T-helper 2 cell treated with Interferon-gamma antibody and Interleukin-4, amounts not matched to agents 5 μg/mL and 100 μg/mL, for 36 hours (primary cell): ENCODE measurements around the gene ZBTB22.
A peak's percentile ranks its signal among the peaks of the same experiment; 100 is the strongest.
"Not testable (repeated sequence)": the region's sequence is repeated elsewhere in the genome, so short reads cannot be mapped to it uniquely, and the experiment has no call there.

Experiments used
- DNase-seq: peaks from one replicate; pipeline ENCODE4 v3.0.0; 2021; ENCODE audit warnings: low spot score
- H3K27ac Mint-ChIP-seq: one replicate; pipeline ENCODE4 v1.8.0; 2021; ENCODE audit warnings: mild to moderate bottlenecking, mixed read lengths
- H3K27me3 Mint-ChIP-seq: one replicate; pipeline ENCODE4 v1.8.0; 2021; ENCODE audit warnings: low read depth, mixed read lengths
- H3K36me3 Mint-ChIP-seq: one replicate; pipeline ENCODE4 v1.8.0; 2021; ENCODE audit warnings: low read depth, mixed read lengths
- H3K4me1 Mint-ChIP-seq: one replicate; pipeline ENCODE4 v1.8.0; 2021; ENCODE audit warnings: low read depth, mixed read lengths
- H3K4me3 Mint-ChIP-seq: one replicate; pipeline ENCODE4 v1.8.0; 2022; ENCODE audit warnings: mild to moderate bottlenecking, moderate library complexity, mixed read lengths
- H3K9me3 Mint-ChIP-seq: one replicate; pipeline ENCODE4 v1.8.0; 2021; ENCODE audit warnings: mixed read lengths

The ZBTB22 gene

GRCh38 chr6:33288141-33288920 lies 29.2 kb downstream of the ZBTB22 start:
- Mint-ChIP-seq H3K9me3 (no peaks in the 10 kb centered on the region), H3K27ac (peak overlapping the region; percentile 8), H3K27me3 (no peaks in the 10 kb centered on the region), H3K36me3 (peaks cover 46% of the 10 kb centered on the region), H3K4me3 (peak overlapping the region; percentile 98), H3K4me1 (peaks cover 26% of the 10 kb centered on the region)
- DNase-seq = no peak

DNA sequence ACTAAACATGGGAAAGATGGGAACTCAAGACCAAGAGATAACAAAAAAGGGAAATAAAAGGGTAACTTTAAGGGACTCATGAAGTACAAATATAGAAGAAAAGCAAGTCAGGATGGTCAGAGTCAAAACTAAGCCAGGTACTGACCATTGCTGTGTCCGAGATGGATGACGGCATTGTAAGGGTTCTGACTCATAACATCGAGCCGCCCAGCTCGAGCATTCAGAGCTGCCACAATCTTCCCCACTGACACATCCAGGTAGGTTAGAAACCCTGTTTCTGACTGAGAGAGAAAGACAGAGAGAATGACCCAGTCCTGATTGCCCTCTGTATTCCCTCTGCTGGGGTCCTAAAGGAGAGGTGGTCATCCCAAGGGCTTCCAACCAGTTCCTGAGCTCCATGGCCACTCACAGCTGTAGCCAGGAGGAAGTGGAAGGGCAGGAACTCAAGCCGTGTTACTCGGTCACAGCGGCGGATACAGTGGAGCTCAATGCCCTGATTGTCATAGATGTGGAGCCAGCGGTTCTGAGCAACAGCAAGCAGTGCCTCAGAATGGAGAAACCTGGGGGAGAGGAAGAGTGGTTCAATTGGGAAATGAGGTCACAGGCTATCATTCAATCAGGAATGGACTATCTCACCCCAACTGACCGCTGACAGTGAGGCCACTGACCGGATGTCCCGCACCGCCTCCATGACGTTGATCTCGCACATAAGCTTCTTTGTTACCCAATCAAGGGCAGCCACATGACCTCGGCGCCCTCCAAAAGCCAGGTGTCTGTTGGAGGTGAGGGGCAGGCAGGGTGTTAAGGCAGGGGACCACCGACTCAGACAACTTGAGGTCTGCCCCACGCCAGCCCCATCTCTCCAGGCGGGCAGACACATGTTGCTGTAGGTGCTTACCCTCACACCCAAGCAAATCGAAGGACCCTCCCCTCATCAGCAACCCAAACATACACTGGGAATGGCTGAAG lies 30.3 kb downstream of the ZBTB22 start:
- Mint-ChIP-seq H3K4me3 (peak overlapping the region; percentile 98), H3K27me3 (no peaks in the 10 kb centered on the region), H3K36me3 (peaks cover 49% of the 10 kb centered on the region), H3K27ac (peak overlapping the region; percentile 56), H3K4me1 (peaks cover 26% of the 10 kb centered on the region), H3K9me3 (no peaks in the 10 kb centered on the region)
- DNase-seq = no peak

DNA sequence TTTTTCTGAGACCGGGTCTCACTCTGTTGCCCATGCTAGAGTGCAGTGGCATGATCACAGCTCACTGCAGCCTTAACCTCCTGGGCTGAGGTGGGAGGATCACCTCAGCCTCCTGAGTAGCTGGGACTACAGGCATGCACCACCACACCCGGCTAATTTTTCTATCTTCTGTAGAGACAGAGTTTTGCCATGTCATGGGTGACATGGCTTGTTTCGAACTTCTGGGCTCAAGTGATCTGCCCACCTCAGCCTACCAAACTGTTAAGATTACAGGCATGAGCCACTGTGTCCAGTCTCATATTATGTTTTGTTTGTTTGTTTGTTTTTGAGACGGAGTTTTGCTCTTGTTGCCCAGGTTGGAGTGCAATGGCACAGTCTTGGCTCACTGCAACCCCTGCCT lies 32.3 kb downstream of the ZBTB22 start:
- peaks cover 39% of the 10 kb centered on the region for H3K36me3 Mint-ChIP-seq
- DNase-seq, H3K4me3 Mint-ChIP-seq, H3K27me3 Mint-ChIP-seq, H3K9me3 Mint-ChIP-seq, H3K27ac Mint-ChIP-seq: not testable (repeated sequence)
- H3K4me1 Mint-ChIP-seq = peaks cover 20% of the 10 kb centered on the region

DNA sequence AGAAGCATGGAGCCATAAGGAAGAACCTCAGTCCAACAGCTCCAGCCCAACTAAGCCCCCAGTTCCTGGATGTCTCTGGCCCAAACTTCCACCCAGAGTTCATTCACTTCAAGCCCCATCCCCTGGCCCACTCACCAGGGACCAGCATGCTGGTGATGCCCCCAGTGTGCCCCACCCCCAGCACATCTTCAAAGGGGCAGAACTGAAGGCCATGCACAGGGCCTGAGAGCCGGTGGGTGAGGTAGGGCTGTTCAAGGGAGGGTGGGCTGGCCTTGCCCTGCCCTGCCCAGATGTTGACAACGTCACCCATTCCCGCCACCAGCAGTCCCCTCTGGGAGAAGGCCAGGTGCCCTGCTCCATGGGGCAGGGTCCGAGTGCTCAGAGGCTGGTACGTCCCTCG lies 37.0 kb downstream of the ZBTB22 start:
- DNase-seq = no peak
- Mint-ChIP-seq H3K4me1 (peaks cover 20% of the 10 kb centered on the region), H3K4me3 (no peak overlapping the region), H3K36me3 (peaks cover 44% of the 10 kb centered on the region), H3K27ac (no peak overlapping the region), H3K27me3 (no peaks in the 10 kb centered on the region), H3K9me3 (no peaks in the 10 kb centered on the region)

DNA sequence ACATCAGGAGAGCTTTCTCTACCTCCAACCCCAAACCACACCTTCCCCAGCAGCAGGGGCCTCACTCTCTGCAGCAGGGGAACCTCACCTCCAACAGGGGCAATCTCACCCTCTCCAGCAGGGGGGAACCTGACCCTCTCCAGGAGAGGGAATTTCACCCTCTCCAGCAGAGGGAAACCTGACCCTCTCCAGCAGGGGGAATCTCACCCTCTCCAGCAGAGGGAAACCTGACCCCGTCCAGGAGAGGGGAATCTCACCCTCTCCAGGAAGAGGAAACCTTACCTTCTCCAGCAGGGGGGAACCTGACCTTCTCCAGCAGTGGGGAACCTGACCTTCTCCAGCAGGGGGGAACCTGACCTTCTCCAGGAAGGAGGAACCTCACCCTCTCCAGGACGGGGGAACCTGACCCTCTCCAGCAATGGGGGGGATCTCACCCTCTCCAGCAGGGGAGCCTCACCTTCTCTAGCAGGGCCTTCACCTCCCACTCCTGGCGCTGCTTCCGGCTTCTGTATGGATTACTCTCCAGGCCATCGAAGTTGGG lies 37.5 kb downstream of the ZBTB22 start:
- peak overlapping the region; percentile 26 for H3K27ac Mint-ChIP-seq
- DNase-seq = no peak
- no peaks in the 10 kb centered on the region for H3K9me3 Mint-ChIP-seq
- peaks cover 49% of the 10 kb centered on the region for H3K36me3 Mint-ChIP-seq
- no peak overlapping the region for H3K4me3 Mint-ChIP-seq
- H3K4me1 Mint-ChIP-seq = peaks cover 25% of the 10 kb centered on the region
- no peaks in the 10 kb centered on the region for H3K27me3 Mint-ChIP-seq

GRCh38 chr6:33279257-33279695 lies 38.3 kb downstream of the ZBTB22 start:
- no peak for DNase-seq
- peaks cover 33% of the 10 kb centered on the region for H3K4me1 Mint-ChIP-seq
- peak overlapping the region; percentile 34 for H3K4me3 Mint-ChIP-seq
- peaks cover 55% of the 10 kb centered on the region for H3K36me3 Mint-ChIP-seq
- H3K27me3 Mint-ChIP-seq = no peaks in the 10 kb centered on the region
- peak overlapping the region; percentile 62 for H3K27ac Mint-ChIP-seq
- no peaks in the 10 kb centered on the region for H3K9me3 Mint-ChIP-seq

GRCh38 chr6:33278810-33279209 lies 38.7 kb downstream of the ZBTB22 start:
- DNase-seq = no peak
- Mint-ChIP-seq H3K4me1 (peaks cover 35% of the 10 kb centered on the region), H3K9me3 (no peaks in the 10 kb centered on the region), H3K27ac (peak overlapping the region; percentile 62), H3K27me3 (no peaks in the 10 kb centered on the region), H3K4me3 (peak overlapping the region; percentile 34), H3K36me3 (peaks cover 57% of the 10 kb centered on the region)

DNA sequence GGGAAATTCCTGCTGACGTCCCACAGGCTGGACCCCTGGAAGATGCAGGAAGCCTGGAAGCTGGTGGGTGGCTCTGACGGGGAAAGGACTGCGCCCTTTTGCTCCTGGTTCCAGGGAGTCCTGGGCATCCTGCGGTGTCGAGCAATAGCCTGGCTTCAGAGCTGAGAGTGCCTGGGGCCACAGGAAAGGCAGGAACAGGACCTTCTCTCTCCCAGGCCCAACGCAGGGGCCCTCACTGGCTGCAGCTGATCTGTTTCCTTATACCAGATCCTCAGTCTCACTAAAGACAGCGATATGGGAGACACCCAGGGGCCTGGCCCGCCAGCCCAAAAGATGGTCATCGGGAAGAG lies 39.2 kb downstream of the ZBTB22 start:
- Mint-ChIP-seq H3K9me3 (no peaks in the 10 kb centered on the region), H3K4me1 (peaks cover 39% of the 10 kb centered on the region), H3K4me3 (peak overlapping the region; percentile 91), H3K36me3 (peaks cover 61% of the 10 kb centered on the region), H3K27ac (peak overlapping the region; percentile 62), H3K27me3 (no peaks in the 10 kb centered on the region)
- no peak for DNase-seq

- no peaks in the 10 kb centered on the region for H3K9me3 Mint-ChIP-seq
- DNase-seq = peak; percentile 23
- peaks cover 65% of the 10 kb centered on the region for H3K36me3 Mint-ChIP-seq
- H3K27me3 Mint-ChIP-seq = no peaks in the 10 kb centered on the region
- peak overlapping the region; percentile 91 for H3K4me3 Mint-ChIP-seq
- peaks cover 44% of the 10 kb centered on the region for H3K4me1 Mint-ChIP-seq
- H3K27ac Mint-ChIP-seq = peak overlapping the region; percentile 96
These were observed 39.7 kb downstream of the ZBTB22 start for GRCh38 chr6:33277663-33278391.

GRCh38 chr6:33276864-33277662 lies 40.5 kb downstream of the ZBTB22 start, which contains the start of gene B3GALT4:
TSS of gene B3GALT4 (plus strand) at chr6:33277123. CDS start at chr6:33277420, 297 bp downstream.
- Mint-ChIP-seq H3K27me3 (no peaks in the 10 kb centered on the region), H3K4me1 (peaks cover 47% of the 10 kb centered on the region), H3K4me3 (peak within 1 kb of the TSS; percentile 100), H3K27ac (peak within 1 kb of the TSS; percentile 96), H3K36me3 (peaks cover 66% of the 10 kb centered on the region), H3K9me3 (no peaks in the 10 kb centered on the region)
- peak; percentile 87 for DNase-seq

- H3K27me3 Mint-ChIP-seq = no peaks in the 10 kb centered on the region
- H3K9me3 Mint-ChIP-seq = no peaks in the 10 kb centered on the region
- peak overlapping the region; percentile 88 for H3K27ac Mint-ChIP-seq
- H3K4me1 Mint-ChIP-seq = peaks cover 47% of the 10 kb centered on the region
- no peak for DNase-seq
- H3K4me3 Mint-ChIP-seq = peak overlapping the region; percentile 100
- peaks cover 66% of the 10 kb centered on the region for H3K36me3 Mint-ChIP-seq
These were observed 41.0 kb downstream of the ZBTB22 start for GRCh38 chr6:33276581-33276863.

DNA sequence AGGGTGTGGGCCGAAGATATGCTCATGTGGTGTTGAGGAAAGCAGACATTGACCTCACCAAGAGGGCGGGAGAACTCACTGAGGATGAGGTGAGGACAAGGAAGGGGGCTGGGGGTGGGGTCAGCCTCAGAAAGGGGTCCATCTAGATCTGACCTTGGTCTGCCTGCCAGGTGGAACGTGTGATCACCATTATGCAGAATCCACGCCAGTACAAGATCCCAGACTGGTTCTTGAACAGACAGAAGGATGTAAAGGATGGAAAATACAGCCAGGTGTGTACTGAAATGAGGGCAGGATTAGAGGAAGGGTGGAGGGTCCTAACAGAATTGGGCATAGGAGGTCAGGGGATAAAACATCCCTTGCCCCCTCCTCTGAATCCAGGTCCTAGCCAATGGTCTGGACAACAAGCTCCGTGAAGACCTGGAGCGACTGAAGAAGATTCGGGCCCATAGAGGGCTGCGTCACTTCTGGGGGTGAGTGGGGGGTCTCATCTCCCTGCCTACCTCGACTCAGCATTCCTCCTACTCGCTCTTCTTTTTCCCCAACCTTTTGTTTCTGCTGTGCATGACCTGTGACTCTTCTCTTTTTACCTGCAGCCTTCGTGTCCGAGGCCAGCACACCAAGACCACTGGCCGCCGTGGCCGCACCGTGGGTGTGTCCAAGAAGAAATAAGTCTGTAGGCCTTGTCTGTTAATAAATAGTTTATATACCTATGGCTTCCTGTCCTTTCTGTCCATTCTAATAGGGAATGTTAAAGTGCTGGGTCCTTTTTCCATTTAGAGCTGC lies 41.6 kb downstream of the ZBTB22 start:
- not testable (repeated sequence) for H3K9me3 Mint-ChIP-seq, DNase-seq, H3K27me3 Mint-ChIP-seq
- Mint-ChIP-seq H3K36me3 (peaks cover 66% of the 10 kb centered on the region), H3K27ac (peak overlapping the region; percentile 88), H3K4me3 (peak overlapping the region; percentile 100), H3K4me1 (peaks cover 47% of the 10 kb centered on the region)
